GM21723 (cell line): Measurements from ENCODE around the gene KRTAP2-2.

Experiments
- ATAC-seq: cut with Tn5 transposase; IDR thresholded peaks from one replicate; pipeline ENCODE4 v1.9.1; 2021; ENCODE audit warnings: mild to moderate bottlenecking, moderate library complexity; ENCODE audit not compliant: unreplicated experiment

KRTAP2-2 gene

GRCh38 chr17:41026715-41027471 is 28.1 kb downstream of the KRTAP2-2 start, which contains the start of gene KRTAP1-5:
KRTAP1-5 (minus strand) TSS chr17:41027208; CDS start chr17:41027155, 53 bp downstream.
- no peak for ATAC-seq

GRCh38 chr17:41024697-41025096 is 30.3 kb downstream of the KRTAP2-2 start:
- ATAC-seq = no peak

- ATAC-seq = no peak
These were observed 34.7 kb downstream of the KRTAP2-2 start for GRCh38 chr17:41020336-41020735.

- no peak for ATAC-seq
These were observed 35.6 kb downstream of the KRTAP2-2 start for GRCh38 chr17:41019415-41019814.

GRCh38 chr17:41018541-41018940 is 36.5 kb downstream of the KRTAP2-2 start:
- ATAC-seq = no peak

- no peak for ATAC-seq
These were observed 38.3 kb downstream of the KRTAP2-2 start for GRCh38 chr17:41016578-41017215.

GRCh38 chr17:41015454-41015853 is 39.6 kb downstream of the KRTAP2-2 start:
- no peak for ATAC-seq

GRCh38 chr17:41013606-41014005 is 41.4 kb downstream of the KRTAP2-2 start:
- ATAC-seq = no peak

- no peak for ATAC-seq
These were observed 41.8 kb downstream of the KRTAP2-2 start for GRCh38 chr17:41013181-41013580.

- ATAC-seq = no peak
These were observed 42.5 kb downstream of the KRTAP2-2 start for GRCh38 chr17:41012326-41013120.

- no peak for ATAC-seq
These were observed 44.6 kb downstream of the KRTAP2-2 start for GRCh38 chr17:41010441-41010840.

GRCh38 chr17:41009936-41010335 is 45.1 kb downstream of the KRTAP2-2 start:
- ATAC-seq = no peak

- no peak for ATAC-seq
These were observed 45.7 kb downstream of the KRTAP2-2 start for GRCh38 chr17:41009301-41009760.

- no peak for ATAC-seq
These were observed 46.2 kb downstream of the KRTAP2-2 start, which contains the start of gene KRTAP3-1 for GRCh38 chr17:41008811-41009210. KRTAP3-1 (minus strand) TSS chr17:41009128; CDS start chr17:41009074, 54 bp downstream.
